Spinal cord (tissue), 10 donors: ENCODE measurements around the gene SPACA9. TPM values are rescaled to one million over a fixed set of nuclear protein-coding genes. Genes with fewer than 3 reads are reported as not detected.

Experiments
- DNase-seq, 6 donors: peaks; one replicate each; pipeline versions ENCODE4 v3.0.0 to v3.0.0-alpha.2; 2013 to 2015; ENCODE audit warnings: low spot score in 6 of 6, low read depth in 4 of 6
- H3K27ac ChIP-seq: one replicate; pipeline ENCODE4 v1.5.1; 2013; ENCODE audit warnings: low read depth, low read length, control low read depth
- H3K27me3 ChIP-seq: one replicate; pipeline ENCODE4 v1.6.1; 2013; ENCODE audit warnings: low read length; ENCODE audit not compliant: control insufficient read depth, insufficient read depth
- H3K36me3 ChIP-seq: one replicate; pipeline ENCODE4 v1.6.1; 2013; ENCODE audit warnings: low read length; ENCODE audit not compliant: control insufficient read depth, insufficient read depth
- H3K4me1 ChIP-seq: one replicate; pipeline ENCODE4 v1.6.1; 2013; ENCODE audit warnings: low read length; ENCODE audit not compliant: control insufficient read depth, insufficient read depth
- H3K4me3 ChIP-seq: one replicate; pipeline ENCODE4 v1.5.1; 2013; ENCODE audit warnings: low read depth, low read length, control low read depth
- H3K9me3 ChIP-seq: one replicate; pipeline ENCODE4 v1.6.1; 2013; ENCODE audit warnings: low read length; ENCODE audit not compliant: control insufficient read depth, insufficient read depth
- WGBS: methylation state at CpG from one replicate; pipeline ENCODE4 v1.1.5; 2013; ENCODE audit warnings: missing lambda C conversion rate; ENCODE audit not compliant: insufficient coverage; 5-methylcytosine and 5-hydroxymethylcytosine counted together
- polyA plus RNA-seq, 2 donors: library from polyadenylated mRNA; unstranded; fragments of 120-200 nt; gene quantifications; one replicate each; pipeline ENCODE4 v1.2.1, GENCODE V29; 2013; ENCODE audit not compliant: insufficient read length in 2 of 2
- total RNA-seq, 2 donors: library from RNA; depleted of rRNA in 1 of 2; stranded (reverse); fragments of 120-200 nt in 1 of 2; fragments of >200 nt in 1 of 2; gene quantifications; one replicate each; pipeline versions ENCODE4 v1.2.3 to v1.2.4, GENCODE V29; 2013 to 2014
- donor health status: healthy.

SPACA9 gene
- total and polyA plus RNA-seq, 4 donors: 3.4 to 15.1 (median 12.0) TPM

DNA sequence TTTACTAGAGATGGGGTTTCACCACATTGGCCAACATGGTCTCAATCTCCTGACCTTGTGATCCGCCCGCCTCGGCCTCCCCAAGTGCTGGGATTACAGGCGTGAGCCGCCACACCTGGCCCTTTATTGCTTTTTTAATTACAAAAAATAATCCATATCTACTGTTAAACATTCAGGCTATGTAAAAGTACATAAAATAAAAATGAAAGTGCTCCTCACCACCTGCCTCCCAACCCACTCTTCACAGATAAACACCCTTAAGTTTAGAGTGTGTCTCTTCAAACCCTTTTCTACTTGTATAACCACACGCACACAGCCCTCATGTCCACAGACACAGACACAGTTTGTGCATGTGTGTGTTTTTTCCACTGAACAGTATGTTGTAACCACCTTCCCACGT, 49.0 kb downstream of the SPACA9 start:
- Histone ChIP-seq H3K9me3 (no peaks in the 10 kb centered on the region), H3K4me3 (no peak overlapping the region), H3K4me1 (no peaks in the 10 kb centered on the region), H3K36me3 (peaks cover 25% of the 10 kb centered on the region), H3K27me3 (no peaks in the 10 kb centered on the region), H3K27ac (no peak overlapping the region)
- WGBS: 100% methylated on average over 3 of the region's 7 CpGs
- DNase-seq: no peak

DNA sequence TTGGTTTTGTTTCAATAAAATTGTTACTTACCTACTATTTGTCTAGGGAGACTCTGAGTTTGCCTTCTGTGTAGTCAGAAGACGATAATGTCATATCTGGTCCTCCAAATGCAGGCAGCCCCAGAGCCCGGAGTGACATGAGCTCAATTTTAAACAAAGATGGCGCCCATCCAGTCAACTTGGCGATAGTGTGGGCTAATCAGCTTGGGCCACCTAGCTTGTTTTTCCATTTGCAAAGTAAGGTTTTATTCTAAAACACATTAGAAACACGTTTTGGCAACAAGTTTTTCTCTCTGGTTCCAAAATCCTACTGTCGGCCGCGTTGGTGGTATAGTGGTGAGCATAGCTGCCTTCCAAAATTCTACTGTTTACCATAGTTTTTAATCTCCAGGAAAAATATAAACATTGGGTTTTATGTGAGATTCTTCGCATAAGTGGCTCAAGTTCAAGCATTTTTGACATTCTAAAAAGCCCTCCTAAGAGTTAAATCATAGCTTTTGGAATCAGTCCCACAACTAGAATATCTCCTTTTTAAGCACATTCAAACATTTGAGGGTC, 52.6 kb downstream of the SPACA9 start:
- H3K36me3 ChIP-seq: peaks cover 22% of the 10 kb centered on the region
- no peak overlapping the region for H3K27ac ChIP-seq
- no peaks in the 10 kb centered on the region for H3K27me3 ChIP-seq
- DNase-seq: peak in 1 of 6 donors; percentile 3
- no peak overlapping the region for H3K4me3 ChIP-seq
- no peaks in the 10 kb centered on the region for H3K9me3 ChIP-seq
- WGBS: 97% methylated on average over 3 of the region's 9 CpGs
- H3K4me1 ChIP-seq: no peaks in the 10 kb centered on the region

DNA sequence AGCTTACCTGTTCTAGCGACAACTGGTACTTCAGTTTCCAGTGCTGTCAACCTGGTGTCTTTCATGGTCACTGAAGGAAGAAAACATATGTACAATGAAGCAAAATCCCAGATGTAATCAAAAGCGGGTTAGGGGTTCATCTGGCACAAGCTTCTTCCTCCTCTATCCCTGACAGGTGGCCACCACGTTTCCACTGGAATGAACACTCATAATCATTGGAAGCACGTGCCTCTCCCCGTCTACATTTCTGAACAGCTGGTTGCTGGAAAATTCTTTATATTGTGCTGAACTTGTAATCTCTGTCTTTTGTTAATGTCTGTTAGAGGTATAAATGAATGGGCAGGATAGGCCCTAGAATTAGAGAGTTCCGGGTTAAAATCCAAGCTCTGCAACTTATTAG, 56.3 kb downstream of the SPACA9 start:
- peak in 1 of 6 donors; percentile 4 for DNase-seq
- WGBS: 60% methylated on average over 1 of the region's 6 CpGs

DNA sequence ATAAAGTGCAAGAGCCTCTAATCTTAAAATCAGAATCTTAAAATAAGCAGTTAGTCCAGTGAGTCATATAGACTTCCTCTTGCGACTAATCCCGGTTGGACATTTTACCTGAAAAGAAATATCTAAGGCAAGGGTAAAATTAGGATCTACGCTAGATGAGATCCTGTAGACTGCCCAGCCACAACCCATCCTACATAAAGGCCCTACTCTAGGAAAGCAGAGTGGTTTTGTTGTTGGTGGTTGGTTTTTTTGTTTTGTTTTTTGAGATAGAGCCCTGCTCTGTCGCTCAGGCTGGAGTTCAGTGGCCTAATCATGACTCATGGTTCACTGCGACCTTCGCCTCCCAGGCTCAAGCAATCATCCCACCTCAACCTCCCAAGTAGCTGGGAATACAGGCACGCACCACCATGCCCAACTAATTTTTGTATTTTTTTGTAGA, 58.8 kb downstream of the SPACA9 start:
- Histone ChIP-seq H3K36me3 (peaks cover 2% of the 10 kb centered on the region), H3K27me3 (no peaks in the 10 kb centered on the region), H3K9me3 (no peaks in the 10 kb centered on the region), H3K4me3 (no peak overlapping the region), H3K4me1 (no peaks in the 10 kb centered on the region), H3K27ac (no peak overlapping the region)
- DNase-seq: no peak
- 100% methylated on average over 3 of the region's 7 CpGs for WGBS

More for the DNA sequence above, 56.3 kb downstream of the SPACA9 start:
- Histone ChIP-seq H3K4me1 (no peaks in the 10 kb centered on the region), H3K9me3 (no peaks in the 10 kb centered on the region), H3K36me3 (peaks cover 7% of the 10 kb centered on the region), H3K27me3 (no peaks in the 10 kb centered on the region), H3K4me3 (no peak overlapping the region), H3K27ac (no peak overlapping the region)

DNA sequence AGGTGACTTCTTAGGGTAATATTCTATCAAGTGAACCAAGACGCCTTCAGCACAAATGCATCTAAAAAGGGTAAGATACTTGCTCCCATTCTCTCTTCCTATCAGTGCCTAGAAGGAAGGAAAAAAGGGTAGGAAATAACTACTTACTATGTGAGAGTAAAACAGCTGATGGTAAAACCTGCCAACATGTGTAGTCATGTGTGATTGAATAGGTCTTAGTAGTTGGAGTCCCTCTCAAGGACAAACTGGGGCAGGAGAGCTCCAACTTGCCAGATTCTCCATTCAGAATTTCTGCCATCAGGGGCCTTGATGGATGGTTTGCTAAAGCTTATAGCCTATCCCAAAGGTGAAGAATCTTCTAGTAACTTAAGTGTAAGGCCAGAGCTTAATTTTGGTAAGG, 60.5 kb downstream of the SPACA9 start:
- no CpG with 5 or more reads among the region's 1 CpG for WGBS
- H3K27ac ChIP-seq: no peak overlapping the region
- H3K4me1 ChIP-seq: peaks cover 7% of the 10 kb centered on the region
- H3K4me3 ChIP-seq: no peak overlapping the region
- no peaks in the 10 kb centered on the region for H3K27me3 ChIP-seq
- peaks cover 1% of the 10 kb centered on the region for H3K36me3 ChIP-seq
- no peaks in the 10 kb centered on the region for H3K9me3 ChIP-seq
- no peak for DNase-seq

Other genes starting within 250 kb of the SPACA9 start
- gene DDX31, start 208.9 kb upstream of the SPACA9 start, total RNA-seq: 10 to 100 TPM; 10.5 to 17.5 TPM
- gene DDX31, start 208.9 kb upstream of the SPACA9 start, polyA plus RNA-seq: 10 to 100 TPM; 10.8 to 14.1 TPM
- gene GTF3C4, start 208.4 kb upstream of the SPACA9 start, total RNA-seq: 10 to 100 TPM; 21.7 TPM
- 10 to 100 TPM; 17.7 to 24.1 TPM for gene GTF3C4, start 208.4 kb upstream of the SPACA9 start, polyA plus RNA-seq
- 1 to 10 TPM; 2.3 to 5.3 TPM for gene AK8, start 614 bp upstream of the SPACA9 start, total RNA-seq
- 1 to 10 TPM; 3.5 to 4.4 TPM for gene AK8, start 614 bp upstream of the SPACA9 start, polyA plus RNA-seq
- 10 to 100 TPM; 43.6 to 48.5 TPM for gene TSC1, start 65.7 kb downstream of the SPACA9 start, total RNA-seq
- gene TSC1, start 65.7 kb downstream of the SPACA9 start, polyA plus RNA-seq: 10 to 100 TPM; 46.1 to 48.8 TPM
- gene GFI1B, start 99.8 kb downstream of the SPACA9 start, total RNA-seq: 1 to 10 TPM in 1 of 2 donors, under 1 TPM in 1; 0.50 to 1.1 TPM
- gene GFI1B, start 99.8 kb downstream of the SPACA9 start, polyA plus RNA-seq: under 1 TPM; 0.30 to 0.42 TPM
- gene GTF3C5, start 152.1 kb downstream of the SPACA9 start, total RNA-seq: 10 to 100 TPM; 26.5 to 57.5 TPM
- gene GTF3C5, start 152.1 kb downstream of the SPACA9 start, polyA plus RNA-seq: 10 to 100 TPM; 66.7 to 75.8 TPM
- 1 to 10 TPM in 1 of 2 donors, under 1 TPM in 1; 0.30 to 1.2 TPM for gene CEL, start 183.1 kb downstream of the SPACA9 start, total RNA-seq
- gene CEL, start 183.1 kb downstream of the SPACA9 start, polyA plus RNA-seq: 1 to 10 TPM; 2.3 to 3.5 TPM
- gene RALGDS, start 242.3 kb downstream of the SPACA9 start, total RNA-seq: 10 to 100 TPM; 67.4 to 78.6 TPM
- 100 to 1,000 TPM; 120 to 134 TPM for gene RALGDS, start 242.3 kb downstream of the SPACA9 start, polyA plus RNA-seq